SU-DHL-6 (cell line): ENCODE results near the gene EYS.

Experiments
- H2AFZ ChIP-seq: fragments of 200-600 bp; sonication (generic); 2 replicates; pipeline ENCODE4 v1.6.1; 2014; ENCODE audit warnings: low read depth, mild to moderate bottlenecking, moderate library complexity, mixed read lengths, antibody characterized with exemption, low read length; ENCODE audit not compliant: severe bottlenecking
- H3F3A ChIP-seq: fragments of 200-600 bp; shearing (Covaris generic); 2 replicates; pipeline ENCODE4 v1.6.0; 2016; ENCODE audit warnings: antibody characterized with exemption, mild to moderate bottlenecking; ENCODE audit not compliant: insufficient read depth
- H3K27ac ChIP-seq: fragments of 200-600 bp; sonication (generic); 2 replicates; pipeline ENCODE4 v1.5.1; 2016; ENCODE audit warnings: low read depth, mild to moderate bottlenecking, low read length, moderate library complexity, mixed read lengths
- H3K27me3 ChIP-seq: fragments of 200-600 bp; sonication (generic), shearing (Covaris generic); 2 replicates; pipeline ENCODE4 v1.6.0; 2014; ENCODE audit warnings: mild to moderate bottlenecking, low read length
- H3K36me3 ChIP-seq: fragments of 200-600 bp; sonication (generic); 2 replicates; pipeline ENCODE4 v1.6.1; 2014; ENCODE audit warnings: mild to moderate bottlenecking, low read length, mixed read lengths
- H3K4me2 ChIP-seq: fragments of 300-600, 200-600 bp; shearing (Covaris generic), sonication (generic); 2 replicates; pipeline ENCODE4 v1.6.0; 2014; ENCODE audit warnings: low read length, low read depth, mild to moderate bottlenecking; ENCODE audit not compliant: poor library complexity, severe bottlenecking
- H3K4me3 ChIP-seq: fragments of 200-600 bp; sonication (generic); 2 replicates; pipeline ENCODE4 v1.5.1; 2014; ENCODE audit warnings: antibody characterized with exemption, low read length, mild to moderate bottlenecking, mixed read lengths; ENCODE audit not compliant: insufficient read depth, poor library complexity, severe bottlenecking
- H3K79me2 ChIP-seq: fragments of 200-600 bp; sonication (generic); 2 replicates; pipeline ENCODE4 v1.6.1; 2014; ENCODE audit warnings: mild to moderate bottlenecking, low read length, moderate library complexity; ENCODE audit not compliant: insufficient read depth
- H3K9ac ChIP-seq: fragments of 200-600 bp; sonication (generic); 2 replicates; pipeline ENCODE4 v1.7.0; 2014; ENCODE audit warnings: mild to moderate bottlenecking, low read length
- H3K9me2 ChIP-seq: fragments of 200-600 bp; sonication (generic); replicated peaks from 2 replicates; pipeline ENCODE4 v1.6.1; 2014; ENCODE audit warnings: low read length; ENCODE audit not compliant: insufficient read depth
- H3K9me3 ChIP-seq: fragments of 200-600 bp; sonication (generic); 2 replicates; pipeline ENCODE4 v1.6.1; 2014; ENCODE audit warnings: low read length, mixed read lengths; ENCODE audit not compliant: insufficient read depth
- H4K20me1 ChIP-seq: fragments of 200-600 bp; sonication (generic); 2 replicates; pipeline ENCODE4 v1.6.1; 2014; ENCODE audit warnings: low read depth, mild to moderate bottlenecking, antibody characterized with exemption, low read length, moderate library complexity, mixed read lengths
- EZH2phosphoT487 ChIP-seq: fragments of 200-600 bp; sonication (generic), shearing (Covaris generic); conservative IDR thresholded peaks from 2 replicates; pipeline ENCODE4 v1.6.1; 2018; ENCODE audit warnings: mild to moderate bottlenecking, antibody characterized with exemption, low read length, moderate library complexity, mixed read lengths
- TF ChIP-seq, protein P1 (sequence below): fragments of 200-600 bp; sonication (generic); IDR thresholded peaks from one replicate; pipeline ENCODE4 v1.5.1; 2017; ENCODE audit warnings: antibody characterized with exemption, mild to moderate bottlenecking, low read length, moderate library complexity; ENCODE audit not compliant: insufficient read depth, poor library complexity, severe bottlenecking

EYS gene

GRCh38 chr6:65113581-65113980 lies 593.4 kb downstream of the EYS start:
- no peaks in the 10 kb centered on the region for H3F3A ChIP-seq
- H3K79me2 ChIP-seq, result no peaks in the 10 kb centered on the region
- no peak overlapping the region for H2AFZ ChIP-seq
- H3K36me3 ChIP-seq, result no peaks in the 10 kb centered on the region
- no peak overlapping the region for H3K4me2 ChIP-seq
- H3K27ac ChIP-seq, result no peak overlapping the region
- H3K27me3 ChIP-seq, result no peaks in the 10 kb centered on the region
- TF ChIP-seq EZH2phosphoT487, result no peak
- TF ChIP-seq, protein P1, sequence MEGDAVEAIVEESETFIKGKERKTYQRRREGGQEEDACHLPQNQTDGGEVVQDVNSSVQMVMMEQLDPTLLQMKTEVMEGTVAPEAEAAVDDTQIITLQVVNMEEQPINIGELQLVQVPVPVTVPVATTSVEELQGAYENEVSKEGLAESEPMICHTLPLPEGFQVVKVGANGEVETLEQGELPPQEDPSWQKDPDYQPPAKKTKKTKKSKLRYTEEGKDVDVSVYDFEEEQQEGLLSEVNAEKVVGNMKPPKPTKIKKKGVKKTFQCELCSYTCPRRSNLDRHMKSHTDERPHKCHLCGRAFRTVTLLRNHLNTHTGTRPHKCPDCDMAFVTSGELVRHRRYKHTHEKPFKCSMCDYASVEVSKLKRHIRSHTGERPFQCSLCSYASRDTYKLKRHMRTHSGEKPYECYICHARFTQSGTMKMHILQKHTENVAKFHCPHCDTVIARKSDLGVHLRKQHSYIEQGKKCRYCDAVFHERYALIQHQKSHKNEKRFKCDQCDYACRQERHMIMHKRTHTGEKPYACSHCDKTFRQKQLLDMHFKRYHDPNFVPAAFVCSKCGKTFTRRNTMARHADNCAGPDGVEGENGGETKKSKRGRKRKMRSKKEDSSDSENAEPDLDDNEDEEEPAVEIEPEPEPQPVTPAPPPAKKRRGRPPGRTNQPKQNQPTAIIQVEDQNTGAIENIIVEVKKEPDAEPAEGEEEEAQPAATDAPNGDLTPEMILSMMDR, result no peak
- H3K9ac ChIP-seq, result no peak overlapping the region
- H3K9me2 ChIP-seq, result no peaks in the 10 kb centered on the region
- no peak overlapping the region for H3K4me3 ChIP-seq
- H4K20me1 ChIP-seq, result no peaks in the 10 kb centered on the region
- H3K9me3 ChIP-seq, result no peaks in the 10 kb centered on the region

GRCh38 chr6:65112435-65112834 lies 594.6 kb downstream of the EYS start:
- no peak overlapping the region for H3K27ac ChIP-seq

GRCh38 chr6:65110031-65110430 lies 597.0 kb downstream of the EYS start:
- Histone ChIP-seq H3K4me2 (no peak overlapping the region), H3K27ac (no peak overlapping the region), H2AFZ (no peak overlapping the region), H3K9me2 (no peaks in the 10 kb centered on the region), H3K4me3 (no peak overlapping the region), H3K27me3 (no peaks in the 10 kb centered on the region), H3F3A (no peaks in the 10 kb centered on the region), H3K9me3 (no peaks in the 10 kb centered on the region), H3K36me3 (no peaks in the 10 kb centered on the region), H4K20me1 (no peaks in the 10 kb centered on the region), H3K79me2 (no peaks in the 10 kb centered on the region), H3K9ac (no peak overlapping the region)
- TF ChIP-seq, protein P1, result no peak
- TF ChIP-seq EZH2phosphoT487, result no peak

More at GRCh38 chr6:65112435-65112834, 594.6 kb downstream of the EYS start:
- Histone ChIP-seq H3K36me3 (no peaks in the 10 kb centered on the region), H3K27me3 (no peaks in the 10 kb centered on the region), H4K20me1 (no peaks in the 10 kb centered on the region), H3K9me3 (no peaks in the 10 kb centered on the region), H3K9ac (no peak overlapping the region), H2AFZ (no peak overlapping the region), H3K4me3 (no peak overlapping the region), H3F3A (no peaks in the 10 kb centered on the region), H3K79me2 (no peaks in the 10 kb centered on the region), H3K4me2 (no peak overlapping the region), H3K9me2 (no peaks in the 10 kb centered on the region)
- no peak for TF ChIP-seq EZH2phosphoT487

DNA sequence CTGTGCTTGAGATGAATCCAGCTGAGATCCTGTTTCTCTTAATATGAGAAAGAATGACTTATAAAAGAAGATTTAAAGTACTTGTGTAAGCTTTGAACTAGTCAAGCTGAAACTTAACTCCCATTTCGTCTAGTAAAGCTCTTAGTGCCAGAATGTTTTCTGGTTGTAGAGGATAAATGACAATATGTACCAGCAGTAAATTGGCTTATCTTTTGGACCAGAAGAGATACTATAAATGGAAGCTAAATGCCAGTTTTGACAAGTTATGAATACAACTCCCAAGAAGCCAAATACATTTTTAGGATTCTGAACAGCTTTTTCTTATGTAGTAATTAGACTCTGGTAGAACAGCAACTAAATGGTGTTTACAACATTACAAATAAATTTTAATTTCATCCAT lies 608.7 kb downstream of the EYS start:
- no peaks in the 10 kb centered on the region for H3F3A ChIP-seq
- H3K27ac ChIP-seq, result no peak overlapping the region
- H3K4me3 ChIP-seq, result no peak overlapping the region
- H3K9ac ChIP-seq, result no peak overlapping the region
- H3K79me2 ChIP-seq, result no peaks in the 10 kb centered on the region
- no peak overlapping the region for H3K4me2 ChIP-seq
- H3K27me3 ChIP-seq, result no peaks in the 10 kb centered on the region
- TF ChIP-seq, protein P1, result no peak
- TF ChIP-seq EZH2phosphoT487, result no peak
- H3K9me3 ChIP-seq, result no peaks in the 10 kb centered on the region
- H4K20me1 ChIP-seq, result no peaks in the 10 kb centered on the region
- H3K36me3 ChIP-seq, result no peaks in the 10 kb centered on the region
- H3K9me2 ChIP-seq, result no peaks in the 10 kb centered on the region
- H2AFZ ChIP-seq, result no peak overlapping the region
